Activated CD4-positive, alpha-beta T cell treated with anti-CD3 and anti-CD28 coated beads for 36 hours (primary cell): Measurements from ENCODE around the gene IGLL1. TPM values are rescaled to one million over a fixed set of nuclear protein-coding genes. Genes with fewer than 3 reads are reported as not detected.
A peak's percentile ranks its signal among the peaks of the same experiment; 100 is the strongest.
"Not testable (repeated sequence)": the region's sequence is repeated elsewhere in the genome, so short reads cannot be mapped to it uniquely, and the experiment has no call there.

Experiments used
- ATAC-seq: fragments of 200-7000 bp; cut with Tn5 transposase; one replicate; pipeline ENCODE4 v1.10.0; 2021; ENCODE audit warnings: mild to moderate bottlenecking, moderate library complexity
- CTCF ChIA-PET: fragments of 350-600 bp; sonication (Branson Sonifier 250); formaldehyde crosslinking; loops from one replicate; lab custom pipeline; 2021; ENCODE audit warnings: antibody characterized with exemption; lab: Charles Lee
- POLR2A ChIA-PET: fragments of 350-600 bp; sonication (Branson Sonifier 250); formaldehyde crosslinking; loops from one replicate; lab custom pipeline; 2021; ENCODE audit warnings: antibody characterized with exemption, inconsistent platforms; lab: Charles Lee
- DNase-seq: peaks from one replicate; pipeline ENCODE4 v3.0.0-alpha.2; 2020
- H3K27ac Mint-ChIP-seq: one replicate; pipeline ENCODE4 v1.8.0; 2021; ENCODE audit warnings: mixed read lengths
- H3K27me3 Mint-ChIP-seq: one replicate; pipeline ENCODE4 v1.8.0; 2021; ENCODE audit warnings: mixed read lengths
- H3K36me3 Mint-ChIP-seq: one replicate; pipeline ENCODE4 v1.8.0; 2021; ENCODE audit warnings: low read depth, mixed read lengths
- H3K4me1 Mint-ChIP-seq: one replicate; pipeline ENCODE4 v1.8.0; 2021; ENCODE audit warnings: mixed read lengths
- H3K4me3 Mint-ChIP-seq: one replicate; pipeline ENCODE4 v1.8.0; 2021; ENCODE audit warnings: mild to moderate bottlenecking, moderate library complexity, mixed read lengths
- H3K9me3 Mint-ChIP-seq: one replicate; pipeline ENCODE4 v1.8.0; 2021; ENCODE audit warnings: low read depth, mixed read lengths
- intact Hi-C, 2 experiments: fragments of 100-400 bp; cut with DNase I in 1 of 2; cut with micrococcal nuclease in 1 of 2; formaldehyde crosslinking; loops; one replicate each; pipeline versions ENCODE4 v1.14.2 to v1.15.1; 2022 to 2024; cut with DNase I, micrococcal nuclease
- total RNA-seq, 2 experiments: library from RNA; stranded (reverse); gene quantifications; one replicate each; pipeline ENCODE4 v1.2.3, GENCODE V29; 2021

Gene IGLL1
- total RNA-seq, 2 experiments from 2014 or later, result not detected

GRCh38 chr22:23571486-23571885 is 8.6 kb downstream of the IGLL1 start:
- H3K27me3 Mint-ChIP-seq, result peaks cover 21% of the 10 kb centered on the region
- intact Hi-C loops, result loop anchor here in 1 of 2 experiments (10.0 kb wide), 1 partner anchor 1743 kb away; no protein-coding TSS in a partner anchor

GRCh38 chr22:23570681-23571080 is 9.4 kb downstream of the IGLL1 start:
- H3K27me3 Mint-ChIP-seq, result peaks cover 16% of the 10 kb centered on the region
- H3K9me3 Mint-ChIP-seq, result peaks cover 4% of the 10 kb centered on the region
- no peak overlapping the region for H3K27ac Mint-ChIP-seq
- ChIA-PET POLR2A (no interaction called here), CTCF (interaction anchor here (0.5 to 2.7 kb wide), 3 partner anchors 15 to 37 kb away, joined by 3 to 12 read pairs (median 4); no protein-coding TSS in a partner anchor)
- H3K4me3 Mint-ChIP-seq, result no peak overlapping the region
- intact Hi-C loops, result loop anchor here in 1 of 2 experiments (10.0 kb wide), 1 partner anchor 1744 kb away; no protein-coding TSS in a partner anchor
- no peaks in the 10 kb centered on the region for H3K36me3 Mint-ChIP-seq
- ATAC-seq, result no peak
- peaks cover 4% of the 10 kb centered on the region for H3K4me1 Mint-ChIP-seq
- DNase-seq, result no peak

More at GRCh38 chr22:23571486-23571885, 8.6 kb downstream of the IGLL1 start:
- H3K36me3 Mint-ChIP-seq, result no peaks in the 10 kb centered on the region
- ChIA-PET POLR2A (no interaction called here), CTCF (interaction anchor here (0.6 to 2.7 kb wide), 2 partner anchors 19 to 38 kb away, joined by 4 to 12 read pairs; no protein-coding TSS in a partner anchor)
- H3K27ac Mint-ChIP-seq, result no peak overlapping the region
- peaks cover 4% of the 10 kb centered on the region for H3K9me3 Mint-ChIP-seq
- ATAC-seq (no peak), DNase-seq (no peak)
- peaks cover 2% of the 10 kb centered on the region for H3K4me1 Mint-ChIP-seq
- no peak overlapping the region for H3K4me3 Mint-ChIP-seq

- POLR2A ChIA-PET, result no interaction called here
- intact Hi-C loops, result loop anchor here in 1 of 2 experiments (10.0 kb wide), 1 partner anchor 1745 kb away; no protein-coding TSS in a partner anchor
- H3K9me3 Mint-ChIP-seq, result peaks cover 4% of the 10 kb centered on the region
- DNase-seq, result no peak
- H3K27me3 Mint-ChIP-seq, result peaks cover 17% of the 10 kb centered on the region
- peaks cover 8% of the 10 kb centered on the region for H3K4me1 Mint-ChIP-seq
- CTCF ChIA-PET, result interaction anchor here (2.7 kb wide), 1 partner anchor 21 kb away, joined by 12 read pairs; no protein-coding TSS in a partner anchor
- H3K4me3 Mint-ChIP-seq, result no peak overlapping the region
- ATAC-seq, result no peak
- H3K27ac Mint-ChIP-seq, result no peak overlapping the region
- H3K36me3 Mint-ChIP-seq, result no peaks in the 10 kb centered on the region
These were observed 10.4 kb downstream of the IGLL1 start for GRCh38 chr22:23569716-23570115.

GRCh38 chr22:23569291-23569690 is 10.8 kb downstream of the IGLL1 start:
- DNase-seq, result no peak
- Mint-ChIP-seq H3K27me3 (peaks cover 21% of the 10 kb centered on the region), H3K9me3 (peaks cover 4% of the 10 kb centered on the region), H3K4me1 (peaks cover 8% of the 10 kb centered on the region), H3K27ac (no peak overlapping the region), H3K4me3 (no peak overlapping the region), H3K36me3 (no peaks in the 10 kb centered on the region)
- no peak for ATAC-seq
- POLR2A ChIA-PET, result no interaction called here
- intact Hi-C loops, result no loop called here
- CTCF ChIA-PET, result interaction anchor here (2.7 kb wide), 1 partner anchor 22 kb away, joined by 12 read pairs; no protein-coding TSS in a partner anchor

- Mint-ChIP-seq H3K27me3 (peaks cover 22% of the 10 kb centered on the region), H3K36me3 (no peaks in the 10 kb centered on the region), H3K4me1 (peaks cover 8% of the 10 kb centered on the region), H3K4me3 (peak overlapping the region; percentile 33), H3K27ac (no peak overlapping the region), H3K9me3 (peaks cover 1% of the 10 kb centered on the region)
- POLR2A ChIA-PET, result interaction anchor here (0.5 kb wide), 1 partner anchor 163 kb away, joined by 3 read pairs; no protein-coding TSS in a partner anchor
- intact Hi-C loops, result no loop called here
- DNase-seq (no peak), ATAC-seq (no peak)
- CTCF ChIA-PET, result interaction anchor here (1.0 kb wide), 1 partner anchor 9 kb away, joined by 3 read pairs; no protein-coding TSS in a partner anchor
These were observed 13.2 kb downstream of the IGLL1 start for GRCh38 chr22:23566705-23567475.

GRCh38 chr22:23565915-23566704 is 14.0 kb downstream of the IGLL1 start:
- Mint-ChIP-seq H3K4me3 (peak overlapping the region; percentile 57), H3K27ac (no peak overlapping the region), H3K9me3 (no peaks in the 10 kb centered on the region), H3K36me3 (no peaks in the 10 kb centered on the region), H3K27me3 (peaks cover 24% of the 10 kb centered on the region), H3K4me1 (peaks cover 8% of the 10 kb centered on the region)
- CTCF ChIA-PET, result interaction anchor here (0.7 kb wide), 1 partner anchor 281 kb away, joined by 3 read pairs; no protein-coding TSS in a partner anchor
- ATAC-seq (peak; percentile 16), DNase-seq (peak; percentile 18)
- POLR2A ChIA-PET, result no interaction called here
- intact Hi-C loops, result no loop called here

GRCh38 chr22:23565305-23565914 is 14.7 kb downstream of the IGLL1 start:
- ChIA-PET POLR2A (no interaction called here), CTCF (interaction anchor here (0.7 kb wide), 1 partner anchor 281 kb away, joined by 3 read pairs; no protein-coding TSS in a partner anchor)
- ATAC-seq (peak; percentile 57), DNase-seq (peak; percentile 32)
- Mint-ChIP-seq H3K4me3 (peak overlapping the region; percentile 57), H3K27ac (no peak overlapping the region), H3K27me3 (peaks cover 24% of the 10 kb centered on the region), H3K9me3 (no peaks in the 10 kb centered on the region), H3K4me1 (peaks cover 8% of the 10 kb centered on the region), H3K36me3 (no peaks in the 10 kb centered on the region)
- intact Hi-C loops, result no loop called here

- CTCF ChIA-PET, result no interaction called here
- DNase-seq (no peak), ATAC-seq (no peak)
- no peak overlapping the region for H3K27ac Mint-ChIP-seq
- H3K27me3 Mint-ChIP-seq, result peaks cover 24% of the 10 kb centered on the region
- intact Hi-C loops, result no loop called here
- no peaks in the 10 kb centered on the region for H3K36me3 Mint-ChIP-seq
- POLR2A ChIA-PET, result no interaction called here
- H3K9me3 Mint-ChIP-seq, result no peaks in the 10 kb centered on the region
- peaks cover 8% of the 10 kb centered on the region for H3K4me1 Mint-ChIP-seq
- no peak overlapping the region for H3K4me3 Mint-ChIP-seq
These were observed 15.8 kb downstream of the IGLL1 start for GRCh38 chr22:23564276-23564675.

GRCh38 chr22:23563111-23563510 is 17.0 kb downstream of the IGLL1 start:
- Mint-ChIP-seq H3K4me1 (peaks cover 8% of the 10 kb centered on the region), H3K9me3 (no peaks in the 10 kb centered on the region), H3K36me3 (no peaks in the 10 kb centered on the region), H3K27ac (no peak overlapping the region), H3K27me3 (peaks cover 24% of the 10 kb centered on the region), H3K4me3 (no peak overlapping the region)
- ChIA-PET POLR2A (no interaction called here), CTCF (no interaction called here)
- ATAC-seq (no peak), DNase-seq (no peak)
- intact Hi-C loops, result no loop called here

GRCh38 chr22:23562186-23562585 is 17.9 kb downstream of the IGLL1 start:
- POLR2A ChIA-PET, result no interaction called here
- no peak for ATAC-seq
- CTCF ChIA-PET, result no interaction called here
- H3K4me3 Mint-ChIP-seq, result no peak overlapping the region
- DNase-seq, result no peak
- intact Hi-C loops, result no loop called here
- no peak overlapping the region for H3K27ac Mint-ChIP-seq
- H3K27me3 Mint-ChIP-seq, result peaks cover 19% of the 10 kb centered on the region
- no peaks in the 10 kb centered on the region for H3K36me3 Mint-ChIP-seq
- peaks cover 8% of the 10 kb centered on the region for H3K4me1 Mint-ChIP-seq
- H3K9me3 Mint-ChIP-seq, result no peaks in the 10 kb centered on the region

GRCh38 chr22:23561025-23561510 is 19.0 kb downstream of the IGLL1 start:
- intact Hi-C loops, H3K36me3 Mint-ChIP-seq, POLR2A ChIA-PET, DNase-seq, H3K4me1 Mint-ChIP-seq, ATAC-seq, H3K9me3 Mint-ChIP-seq, CTCF ChIA-PET, H3K4me3 Mint-ChIP-seq, H3K27ac Mint-ChIP-seq: not testable (repeated sequence)
- H3K27me3 Mint-ChIP-seq, result peaks cover 15% of the 10 kb centered on the region
